ENCODE measurements around the gene LY9.
"Not testable (repeated sequence)": the region's sequence is repeated elsewhere in the genome, so short reads cannot be mapped to it uniquely, and the experiment has no call there.

Gene LY9

DNA sequence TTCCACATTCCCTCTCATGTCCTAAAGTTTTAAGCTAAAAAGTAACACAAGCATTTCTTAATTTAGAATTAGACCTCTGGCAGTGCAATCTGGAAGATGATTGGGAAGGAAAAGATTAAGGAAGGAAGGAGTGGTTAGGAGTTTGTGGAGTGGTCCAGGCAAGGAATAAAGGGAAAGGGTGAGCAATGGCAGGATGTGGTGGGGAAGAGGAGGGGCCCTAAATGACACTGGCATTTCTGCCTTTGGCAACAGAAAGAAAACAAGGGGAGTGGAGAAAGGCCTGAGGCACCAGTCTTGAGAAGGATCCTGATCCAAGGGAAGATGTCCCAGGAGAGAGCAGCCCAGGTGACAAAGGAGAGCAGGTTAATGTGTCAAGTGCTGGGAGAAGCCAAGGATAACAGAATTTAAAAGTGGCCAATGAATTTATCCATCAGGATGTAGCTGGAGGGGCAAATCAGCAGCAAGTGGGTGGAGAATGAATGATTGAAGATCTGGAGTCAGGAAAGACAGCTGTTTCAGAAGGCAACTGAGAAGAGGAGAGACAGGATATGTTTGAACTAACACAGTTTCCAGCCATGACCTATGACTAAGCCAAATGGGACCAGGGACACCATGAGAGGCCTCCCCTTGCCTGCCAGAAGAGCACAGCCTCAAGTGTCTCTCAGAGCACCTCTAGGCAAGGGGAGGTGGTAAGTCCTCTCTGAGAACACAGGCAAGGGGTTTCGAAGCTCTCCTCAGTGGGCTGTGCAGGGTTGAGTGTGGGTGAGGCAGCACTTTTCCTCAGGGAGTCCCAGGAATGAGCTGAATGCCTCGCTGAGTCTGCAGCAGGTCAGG, 20.9 kb upstream of the LY9 start:
- DNase-seq, result no peak

DNA sequence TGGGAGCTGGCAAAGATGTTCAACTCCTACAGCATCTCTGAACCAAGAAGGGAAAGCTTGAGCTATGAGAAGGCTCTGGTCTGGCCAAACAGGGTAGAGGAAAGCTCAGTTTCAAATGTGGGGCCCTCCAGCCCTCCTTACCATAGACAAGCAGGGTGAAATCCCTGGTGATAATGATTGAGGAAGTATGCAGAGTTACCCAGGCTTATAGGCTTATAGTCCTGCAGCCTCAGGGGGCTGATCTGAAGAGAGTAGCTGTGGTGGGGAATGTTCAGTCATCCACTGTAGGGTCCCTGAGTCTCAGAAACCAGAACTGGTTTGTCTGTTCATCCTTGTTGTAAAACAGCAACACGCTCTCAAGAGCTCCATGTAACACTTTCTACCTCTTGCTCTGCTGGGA, 19.8 kb upstream of the LY9 start:
- DNase-seq, result no peak

DNA sequence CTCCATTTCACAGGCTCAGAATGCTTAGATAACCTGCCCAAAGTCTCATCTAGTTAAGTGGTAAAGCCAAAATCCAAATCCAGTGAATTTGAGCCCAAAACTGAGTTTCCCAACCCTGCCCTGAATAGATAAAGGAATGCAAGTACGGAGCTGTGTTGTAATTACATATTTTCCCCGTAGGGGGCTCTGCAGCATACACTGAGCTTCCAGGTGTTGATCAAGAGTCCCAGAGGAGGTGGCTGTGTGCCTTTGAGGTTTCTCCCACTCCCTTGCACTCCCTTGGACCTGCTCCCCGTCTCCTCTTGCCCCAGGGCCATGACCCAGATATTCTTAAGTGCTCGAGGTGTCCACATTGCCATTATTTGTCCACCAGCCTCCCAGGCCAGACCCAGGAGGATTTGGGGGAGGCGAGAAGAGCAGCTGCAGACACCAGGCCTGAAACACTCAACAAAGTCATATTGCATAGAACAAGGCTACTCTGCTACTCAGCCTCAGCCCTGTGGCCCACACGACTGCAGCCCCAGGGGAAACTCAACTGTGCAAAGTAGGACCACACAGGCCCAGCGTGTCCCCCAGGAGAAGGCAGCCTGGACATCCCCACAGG, 18.4 kb upstream of the LY9 start:
- peak; percentile 74 for DNase-seq

DNA sequence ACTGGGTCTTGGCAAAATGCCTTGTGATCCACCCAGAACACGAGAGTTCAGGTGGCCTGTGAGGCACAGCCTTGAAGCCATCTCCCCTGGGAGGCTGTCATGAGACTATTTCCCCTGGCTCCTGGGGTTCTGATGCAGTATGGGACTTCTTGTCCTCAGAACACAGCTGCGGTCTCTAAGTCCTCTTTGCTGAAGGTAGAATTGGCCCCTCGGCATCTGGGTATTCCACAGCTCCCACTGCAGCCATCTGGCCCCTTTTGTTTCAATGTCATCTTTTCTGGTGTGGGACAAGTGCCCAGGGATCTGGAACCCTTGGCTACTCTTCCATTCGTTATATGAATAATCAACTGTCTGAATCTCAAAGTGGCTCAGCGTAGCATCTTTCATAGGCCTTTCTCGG, 17.0 kb upstream of the LY9 start:
- no peak for DNase-seq

DNA sequence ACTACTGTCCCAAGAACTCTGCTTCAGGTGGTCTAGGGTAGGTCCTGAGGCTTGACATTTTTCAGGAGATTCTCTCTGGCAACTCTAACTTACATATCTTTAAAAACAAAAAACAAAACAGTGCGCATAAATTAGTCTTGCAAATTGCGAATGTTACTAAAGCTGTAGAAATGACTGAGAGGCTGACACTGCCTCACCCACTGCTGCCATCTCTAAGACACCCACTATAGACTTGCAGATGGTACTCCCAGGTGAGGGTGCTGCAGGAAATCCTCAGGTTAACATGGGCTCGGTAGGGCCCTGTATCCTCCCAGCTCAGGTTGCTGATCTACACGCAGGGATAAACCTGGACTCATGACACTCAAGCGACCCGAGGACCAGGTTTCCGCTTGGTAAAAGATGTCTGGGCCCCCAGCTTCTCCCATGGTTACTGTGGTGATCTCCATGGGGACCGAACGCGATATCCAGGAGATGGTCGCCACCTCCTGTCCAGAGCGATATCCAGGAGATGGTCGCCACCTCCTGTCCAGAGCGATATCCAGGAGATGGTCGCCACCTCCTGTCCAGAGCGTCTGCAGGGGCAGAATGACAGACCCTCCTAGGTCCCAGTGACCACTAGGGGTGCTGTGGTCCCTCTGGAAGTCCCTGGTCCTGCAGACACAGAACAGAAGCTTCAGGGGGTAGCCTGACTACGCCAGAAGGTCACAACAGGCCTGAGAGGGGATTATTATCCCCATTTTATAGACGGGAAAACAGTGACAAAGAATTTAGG, 16.2 kb upstream of the LY9 start:
- peak; percentile 54 for DNase-seq

DNA sequence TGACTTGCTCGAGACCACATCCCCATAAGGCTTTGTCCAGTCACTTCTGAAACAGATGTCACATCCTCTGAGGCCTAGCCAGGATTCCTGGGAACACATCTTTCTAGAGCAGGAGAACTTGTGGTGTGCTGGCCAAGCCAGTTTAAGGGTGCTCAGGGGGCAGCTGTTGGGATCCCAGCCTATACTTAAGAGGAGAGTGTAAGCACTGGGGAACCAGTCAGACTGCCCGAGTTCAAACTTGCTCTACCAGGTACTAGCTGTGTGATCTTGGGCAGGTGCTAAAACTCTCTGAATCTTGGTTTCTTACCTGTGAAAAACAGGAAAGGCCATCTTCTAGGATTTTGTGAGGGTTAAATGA, 15.6 kb upstream of the LY9 start:
- no peak for DNase-seq

DNA sequence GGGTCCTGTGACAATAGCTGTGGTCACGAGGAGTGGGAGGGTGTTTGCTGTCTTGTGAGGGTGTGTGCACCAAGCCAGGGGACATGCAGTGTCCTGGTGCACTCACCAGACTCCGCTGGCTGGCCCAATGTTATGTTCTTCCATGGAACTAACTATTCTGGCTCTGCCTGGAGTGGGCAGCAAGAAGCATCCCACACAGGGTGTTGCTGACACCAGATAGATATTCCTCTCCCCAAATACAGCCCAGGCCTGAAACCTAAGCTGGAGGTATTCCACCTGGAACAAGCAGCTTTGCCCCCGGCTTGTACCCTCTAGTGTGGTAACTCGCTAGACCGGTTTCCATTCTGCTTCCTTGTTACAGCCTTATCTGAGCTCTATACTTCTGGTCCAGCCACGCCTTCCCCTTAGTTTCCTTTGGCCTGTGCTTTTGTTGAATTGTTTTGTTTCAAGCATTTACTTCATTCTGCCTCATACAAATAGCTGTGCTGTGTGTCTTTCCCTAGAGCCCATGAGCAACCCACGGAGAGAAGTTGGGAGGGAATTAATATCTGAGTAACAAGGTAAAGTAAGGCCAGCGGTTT, 14.7 kb upstream of the LY9 start:
- DNase-seq, result no peak

DNA sequence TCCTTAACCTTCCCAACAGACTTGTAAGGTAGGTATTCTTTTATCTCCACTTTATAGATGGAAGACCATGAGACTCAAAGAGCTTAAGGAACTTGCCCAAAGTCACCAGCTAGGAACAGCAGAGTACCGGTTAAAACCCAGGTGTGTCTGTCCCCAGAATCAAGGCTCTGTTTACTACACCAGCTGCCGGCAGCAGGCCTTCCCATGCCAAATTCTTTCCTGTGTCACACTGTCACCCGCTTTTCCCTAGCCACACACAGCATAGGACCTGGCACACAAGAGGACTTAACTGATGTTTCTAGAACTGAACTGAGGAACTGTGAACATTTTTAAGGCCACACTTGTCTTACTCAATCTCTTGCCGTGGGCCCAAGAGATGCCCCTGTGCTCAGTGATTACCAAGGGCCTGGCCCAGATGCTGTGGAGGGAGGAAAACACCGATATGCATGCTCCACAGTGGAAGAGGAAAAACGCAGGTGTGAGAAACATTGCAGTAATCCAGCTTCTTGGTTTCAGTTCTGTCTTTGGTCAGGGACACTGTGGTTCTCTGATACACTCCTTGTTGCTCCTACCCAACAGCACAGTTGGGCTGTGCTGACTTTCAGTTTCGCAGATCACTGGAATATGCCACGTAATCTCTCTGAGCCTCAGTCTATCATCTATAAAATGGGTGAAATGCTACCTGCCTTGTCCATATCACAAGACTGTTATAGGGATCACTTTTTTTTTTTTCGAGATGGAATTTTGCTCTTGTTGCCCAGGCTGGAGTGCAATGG, 13.9 kb upstream of the LY9 start:
- DNase-seq, result peak; percentile 84

DNA sequence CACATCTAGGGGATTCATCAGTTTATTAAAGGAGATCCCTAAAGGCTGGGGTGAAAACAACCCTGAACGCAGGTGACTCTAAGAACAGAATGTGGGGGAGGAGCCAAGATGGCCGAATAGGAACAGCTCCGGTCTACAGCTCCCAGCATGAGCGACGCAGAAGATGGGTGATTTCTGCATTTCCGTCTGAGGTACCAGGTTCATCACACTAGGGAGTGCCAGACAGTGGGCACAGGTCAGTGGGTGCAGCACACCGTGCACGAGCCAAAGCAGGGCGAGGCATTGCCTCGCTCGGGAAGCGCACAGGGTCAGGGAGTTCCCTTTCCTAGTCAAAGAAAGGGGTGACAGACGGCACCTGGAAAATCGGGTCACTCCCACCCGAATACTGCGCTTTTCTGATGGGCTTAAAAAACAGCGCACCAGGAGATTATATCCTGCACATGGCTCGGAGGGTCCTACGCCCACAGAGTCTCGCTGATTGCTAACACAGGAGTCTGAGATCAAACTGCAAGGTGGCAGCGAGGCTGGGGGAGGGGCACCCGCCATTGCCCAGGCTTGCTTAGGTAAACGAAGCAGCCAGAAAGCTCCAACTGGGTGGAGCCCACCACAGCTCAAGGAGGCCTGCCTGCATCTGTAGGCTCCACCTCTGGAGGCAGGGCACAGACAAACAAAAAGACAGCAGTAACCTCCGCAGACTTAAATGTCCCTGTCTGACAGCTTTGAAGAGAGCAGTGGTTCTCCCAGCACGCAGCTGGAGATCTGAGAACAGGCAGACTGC, 12.8 kb upstream of the LY9 start:
- DNase-seq, result not testable (repeated sequence)

DNA sequence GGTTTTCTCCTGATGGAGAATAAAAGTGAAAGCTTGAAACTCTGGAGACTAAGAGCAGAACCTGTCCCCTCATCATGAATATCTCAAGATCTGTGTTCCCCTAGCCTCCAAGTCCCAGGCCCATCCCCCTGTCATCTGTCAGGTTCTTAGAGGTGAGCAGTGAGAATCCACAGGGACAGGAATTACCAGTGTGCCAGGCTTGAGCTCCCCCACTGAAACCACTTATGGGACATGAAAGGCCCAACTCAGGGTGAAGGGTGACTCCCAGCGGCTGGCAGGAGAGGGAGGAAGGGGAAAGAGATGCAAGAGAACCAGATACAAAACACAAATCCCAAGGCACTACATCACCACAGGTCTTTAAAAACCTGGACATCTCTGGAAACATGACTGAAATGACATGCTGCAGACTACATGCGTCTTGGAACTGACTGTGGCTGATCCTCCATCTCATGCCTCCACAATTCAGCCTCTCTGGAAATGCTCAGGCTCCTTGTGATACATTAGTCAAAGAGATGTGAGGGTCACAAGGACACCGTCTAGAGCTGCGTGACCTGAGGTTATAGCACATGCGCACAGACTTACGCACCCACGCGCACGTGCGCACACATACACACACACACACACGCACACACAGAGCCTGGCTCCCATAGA, 6.8 kb upstream of the LY9 start:
- no peak for DNase-seq

DNA sequence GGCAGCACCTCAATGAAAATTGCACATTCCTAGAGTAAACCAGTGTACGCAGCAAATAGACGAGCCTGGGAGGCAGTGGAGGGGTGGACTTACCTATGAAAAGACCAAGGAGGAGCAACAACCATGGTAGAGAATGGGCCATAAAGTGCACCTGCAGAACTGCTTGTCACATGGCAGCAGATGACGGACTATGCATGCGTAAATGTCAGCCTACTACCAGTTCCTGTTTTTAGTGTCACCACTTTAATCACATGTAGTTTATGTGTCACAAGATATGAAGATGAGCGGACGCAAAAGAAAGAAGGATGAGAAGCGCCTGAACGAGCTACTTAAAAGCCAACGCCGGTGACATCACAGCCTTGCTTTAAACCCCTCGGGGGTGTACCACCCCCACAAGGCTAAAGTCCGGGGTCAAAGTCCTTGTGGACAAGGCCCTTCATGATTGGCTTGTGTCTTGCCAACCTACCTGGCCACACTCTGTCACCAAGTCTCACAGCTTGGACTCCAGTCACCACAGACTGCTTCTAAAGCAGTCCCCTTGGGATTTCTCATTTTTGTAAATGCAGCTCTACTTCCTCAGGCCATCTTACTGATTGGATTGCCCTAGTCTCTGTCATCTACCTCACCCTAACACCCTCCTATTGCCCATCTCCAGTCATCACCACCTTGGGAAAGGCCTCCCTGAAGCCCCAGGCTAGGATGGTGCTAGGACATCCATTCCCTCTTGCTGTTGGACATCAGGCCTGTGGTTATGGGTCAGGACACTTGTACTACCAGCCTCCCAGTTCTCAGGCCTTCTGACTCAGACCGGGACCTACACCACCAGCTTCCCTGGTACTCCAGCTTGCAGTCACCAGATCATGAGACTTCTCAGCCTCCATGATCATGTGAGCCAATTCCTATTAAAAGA, 6.0 kb upstream of the LY9 start:
- no peak for DNase-seq

DNA sequence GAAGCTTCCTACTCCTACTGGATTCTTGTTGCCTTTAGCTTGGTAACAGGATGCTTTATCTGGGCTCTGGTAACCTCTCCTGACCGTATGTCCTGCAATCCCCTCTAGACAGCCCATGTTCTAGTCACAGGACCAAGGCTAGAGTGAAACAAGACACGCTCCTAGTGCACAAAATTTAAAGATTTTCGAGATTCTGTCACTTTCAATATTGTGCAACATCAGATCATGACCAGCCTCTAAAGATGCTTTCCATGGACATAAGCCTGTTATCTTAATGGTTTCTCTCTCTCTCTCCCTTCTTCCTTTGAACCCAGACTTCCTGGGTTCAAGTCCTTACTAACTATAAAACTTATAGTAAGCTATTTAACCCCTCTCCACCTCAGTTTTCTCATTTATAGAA, 1.6 kb upstream of the LY9 start:
- DNase-seq, result no peak

DNA sequence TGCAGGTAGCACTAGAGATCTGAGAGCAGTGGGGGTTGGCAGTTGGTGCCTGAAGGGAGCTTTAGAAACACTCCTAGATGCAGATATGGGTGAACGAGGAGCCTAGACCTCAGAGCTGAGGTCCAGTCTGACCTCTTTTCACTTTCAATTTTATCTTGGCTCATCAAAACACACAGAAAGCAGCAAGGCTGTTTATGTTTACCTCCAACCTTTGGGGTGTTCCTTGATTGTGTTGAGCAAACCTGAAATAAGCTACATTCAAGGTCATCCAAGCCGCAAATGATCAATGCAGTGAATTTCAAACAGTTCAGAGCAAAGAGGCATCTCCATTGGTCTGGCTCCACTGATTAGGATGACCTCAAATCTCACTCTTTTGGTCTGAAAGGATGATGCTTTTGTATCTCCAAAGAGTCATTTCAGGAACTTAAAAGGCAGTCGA, 1.3 kb downstream of the LY9 start:
- peak; percentile 59 for DNase-seq

DNA sequence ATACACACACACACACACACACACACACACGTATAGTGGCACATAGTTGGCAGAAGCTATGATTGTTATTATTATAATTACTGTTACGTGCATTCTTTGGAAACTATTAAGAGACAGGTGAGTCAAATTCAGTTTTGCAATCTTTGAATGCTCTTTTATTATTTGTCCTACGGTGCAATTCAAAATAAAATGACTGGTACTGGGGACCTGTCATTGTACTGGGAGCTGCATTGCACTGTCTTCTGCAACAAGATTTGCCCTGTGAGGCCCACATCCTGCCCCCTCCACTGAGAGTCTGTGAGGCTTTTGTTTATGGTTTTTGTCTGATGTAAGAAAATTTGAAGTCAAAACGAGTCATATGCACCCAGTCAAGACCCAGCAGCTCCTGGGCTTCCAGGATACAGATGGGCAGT, 1.9 kb downstream of the LY9 start:
- DNase-seq, result peak; percentile 77

DNA sequence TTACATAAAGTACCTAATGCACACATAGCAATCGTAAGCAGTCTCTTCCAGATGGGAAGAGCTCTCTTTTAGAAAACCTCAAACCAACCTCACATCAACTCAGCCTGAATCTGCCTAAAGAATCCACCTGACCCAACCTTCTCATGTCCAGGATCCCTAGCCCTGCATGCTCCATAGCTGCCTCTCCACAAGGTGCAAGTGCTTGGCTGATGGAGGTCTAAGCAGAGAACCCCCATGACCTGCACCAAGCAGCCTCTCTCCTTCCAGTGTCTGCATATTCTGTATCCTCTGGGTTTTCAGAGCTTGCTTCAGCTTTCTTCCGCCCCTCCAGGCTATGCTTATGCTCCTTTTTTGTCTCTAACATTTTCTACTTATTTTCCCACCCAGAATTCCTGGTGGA, 2.5 kb downstream of the LY9 start:
- no peak for DNase-seq

DNA sequence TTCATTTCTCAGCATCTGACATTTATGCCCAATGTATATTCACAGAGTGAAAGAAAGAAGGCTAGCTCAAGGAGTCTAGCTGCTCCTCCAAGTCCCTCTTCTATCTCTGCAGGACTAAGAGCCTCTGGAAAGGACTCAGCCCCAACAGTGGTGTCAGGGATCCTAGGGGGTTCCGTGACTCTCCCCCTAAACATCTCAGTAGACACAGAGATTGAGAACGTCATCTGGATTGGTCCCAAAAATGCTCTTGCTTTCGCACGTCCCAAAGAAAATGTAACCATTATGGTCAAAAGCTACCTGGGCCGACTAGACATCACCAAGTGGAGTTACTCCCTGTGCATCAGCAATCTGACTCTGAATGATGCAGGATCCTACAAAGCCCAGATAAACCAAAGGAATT, 3.7 kb downstream of the LY9 start:
- no peak for DNase-seq

DNA sequence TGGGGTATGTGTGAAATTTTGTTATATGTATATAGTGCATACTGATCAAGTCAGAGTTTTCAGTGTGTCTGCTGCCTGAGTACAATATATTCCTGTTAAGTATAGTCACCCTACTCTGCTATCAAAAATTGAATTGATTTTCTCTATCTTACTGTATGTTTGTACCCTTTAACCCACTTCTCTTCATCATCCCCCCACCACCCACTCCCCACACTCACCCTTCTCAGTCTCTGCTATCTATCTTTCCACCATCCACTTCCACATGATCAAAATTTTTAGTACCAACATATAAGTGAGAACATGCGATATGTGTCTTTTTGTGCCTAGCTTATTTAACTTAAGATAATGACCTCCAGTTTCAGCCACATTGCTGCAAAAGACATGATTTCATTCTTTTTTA, 4.2 kb downstream of the LY9 start:
- no peak for DNase-seq

DNA sequence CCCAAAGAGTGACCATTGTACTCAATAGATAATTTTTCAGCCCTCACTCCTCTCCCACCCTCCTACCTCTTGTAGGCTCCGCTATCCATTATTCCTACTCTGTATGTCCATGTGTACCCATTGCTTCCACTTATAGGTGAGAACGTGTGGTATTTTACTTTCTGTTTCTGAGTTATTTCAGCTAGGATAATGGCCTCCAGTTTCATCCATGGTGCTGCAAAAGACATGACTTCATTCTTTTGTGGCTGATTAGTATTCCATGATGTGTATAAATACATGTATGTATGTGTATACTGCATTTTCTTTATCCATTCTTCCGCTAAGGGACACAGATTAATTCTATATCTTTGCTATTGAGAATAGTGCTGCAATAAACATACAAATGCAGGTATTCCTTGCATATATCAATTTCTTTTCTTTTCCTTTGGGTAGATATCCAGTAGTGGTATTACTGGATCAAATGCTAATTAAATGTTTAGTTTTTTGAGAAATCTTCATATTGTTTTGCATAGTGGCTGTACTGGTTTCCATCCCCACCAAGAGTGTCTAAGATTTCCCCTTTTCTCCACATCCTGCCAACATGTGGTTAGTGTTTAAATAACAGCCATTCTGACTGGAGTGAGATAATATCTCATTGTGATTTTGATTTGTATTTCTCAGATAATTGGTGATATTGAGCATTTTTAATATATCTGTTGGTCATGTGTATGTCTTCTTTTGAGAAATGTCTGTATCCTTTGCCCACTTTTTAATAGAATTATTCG, 4.9 kb downstream of the LY9 start:
- DNase-seq, result peak; percentile 63

DNA sequence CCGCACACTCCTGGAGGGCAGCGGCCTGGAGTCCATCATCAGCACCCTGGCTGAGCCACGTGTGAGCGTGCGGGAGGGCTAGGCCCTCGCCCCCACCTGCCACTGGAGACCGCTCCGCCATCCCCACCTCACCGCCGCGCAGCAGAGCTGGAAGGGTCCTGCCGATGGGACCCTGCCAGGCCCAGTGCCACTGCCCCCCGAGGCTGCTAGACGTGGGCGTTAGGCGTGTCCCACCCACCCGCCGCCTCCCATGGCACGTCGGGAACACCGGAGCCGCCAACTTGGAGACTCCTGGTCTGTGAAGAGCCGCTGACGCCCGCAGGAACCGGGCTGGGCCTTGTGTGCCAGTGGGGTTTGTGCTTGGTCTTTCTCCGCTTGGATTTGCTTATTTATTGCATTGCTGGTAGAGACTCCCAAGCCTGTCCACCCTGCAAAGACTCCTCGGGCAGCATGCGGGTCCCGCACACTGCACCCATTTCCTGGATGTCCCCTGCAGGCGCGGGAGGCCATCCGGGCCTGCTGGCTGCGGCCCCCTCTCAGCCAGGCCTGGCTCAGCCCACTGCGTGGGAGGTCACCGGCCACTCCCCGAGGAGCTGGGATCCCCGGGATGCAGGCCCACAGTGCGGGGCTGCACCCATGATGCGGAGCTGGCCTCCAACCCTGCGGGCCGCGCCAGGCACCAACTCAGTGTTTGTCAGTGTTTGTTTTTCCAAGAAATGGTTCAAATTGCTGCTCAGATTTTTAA, 6.0 kb downstream of the LY9 start:
- DNase-seq, result no peak
